Gastroesophageal sphincter (tissue), 4 donors: Measurements from ENCODE around the gene SNAP47. TPM values are rescaled to one million over a fixed set of nuclear protein-coding genes. Genes with fewer than 3 reads are reported as not detected.

ENCODE experiments used
- ATAC-seq: fragments of 150-250 bp; one replicate; pipeline ENCODE4 v1.9.1; 2016; ENCODE audit warnings: mild to moderate bottlenecking, moderate library complexity
- H3K27ac ChIP-seq, 4 donors: fragments of 200-600 bp; sonication (generic) in 3 of 4; 1 replicate in 3 of 4; 2 replicates in 1 of 4; pipeline ENCODE4 v1.5.1; 2016 to 2019
- H3K27me3 ChIP-seq: fragments of 200-600 bp; sonication (generic); one replicate; pipeline ENCODE4 v1.5.1; 2019
- H3K36me3 ChIP-seq, 2 donors: fragments of 200-600 bp; sonication (generic); one replicate each; pipeline ENCODE4 v1.5.1; 2019; ENCODE audit warnings: control low read depth in 1 of 2
- H3K4me1 ChIP-seq, 3 donors: fragments of 200-600 bp; sonication (generic); 1 replicate in 2 of 3; 2 replicates in 1 of 3; pipeline ENCODE4 v1.5.1; 2016 to 2019; ENCODE audit warnings: control low read depth in 2 of 3
- H3K4me3 ChIP-seq, 2 donors: fragments of 200-600 bp; sonication (generic); one replicate each; pipeline ENCODE4 v1.5.1; 2019; ENCODE audit warnings: mild to moderate bottlenecking in 1 of 2, moderate library complexity in 1 of 2
- H3K9me3 ChIP-seq, 3 donors: fragments of 200-600 bp; sonication (generic); one replicate each; pipeline ENCODE4 v1.5.1; 2017 to 2019; ENCODE audit warnings: control low read depth in 2 of 3
- EP300 ChIP-seq: sonication (generic); formaldehyde crosslinking; IDR thresholded peaks from one replicate; pipeline ENCODE4 v1.6.1; 2017; ENCODE audit warnings: antibody characterized with exemption, mild to moderate bottlenecking
- POLR2A ChIP-seq, 2 donors: fragments of 450-650 bp; IDR thresholded peaks; one replicate each; pipeline ENCODE4 v1.6.1; 2017; ENCODE audit warnings: antibody characterized with exemption in 2 of 2, mild to moderate bottlenecking in 2 of 2, moderate library complexity in 1 of 2
- POLR2AphosphoS5 ChIP-seq: sonication (generic); formaldehyde crosslinking; IDR thresholded peaks from one replicate; pipeline ENCODE4 v1.6.1; 2017; ENCODE audit warnings: antibody characterized with exemption
- WGBS, 2 donors: methylation state at CpG; one replicate each; pipeline ENCODE4 v1.1.5; 2018; ENCODE audit warnings: low coverage in 1 of 2; 5-methylcytosine and 5-hydroxymethylcytosine counted together
- total RNA-seq, 4 donors: library from RNA; depleted of rRNA; stranded (reverse); fragments of >200 nt; gene quantifications; one replicate each; pipeline ENCODE4 v1.1.0, GENCODE V29; 2016
- TF ChIP-seq, protein P1 (sequence below), 4 experiments: fragments of 200-600 bp in 2 of 4; fragments of 450-650 bp in 2 of 4; sonication (generic) in 1 of 4; IDR thresholded peaks; one replicate each; pipeline ENCODE4 v1.5.1; 2017 to 2019; ENCODE audit warnings: antibody characterized with exemption in 4 of 4, mild to moderate bottlenecking in 2 of 4, moderate library complexity in 2 of 4

The SNAP47 gene
- total RNA-seq, 4 donors from 2014 or later = 27.1 to 47.0 (median 35.6) TPM

- Histone ChIP-seq H3K27me3 (peaks cover 4% of the 10 kb centered on the region), H3K36me3 (no peaks in the 10 kb centered on the region), H3K9me3 (no peaks in the 10 kb centered on the region), H3K4me1 (peaks cover 0 to 21% (median 9%) of the 10 kb centered on the region in 3 donors), H3K4me3 (no peak overlapping the region), H3K27ac (no peak overlapping the region)
- WGBS, 2 donors = 80 to 93% methylated on average over 4 to 11 of the region's 16 CpGs
- ATAC-seq = no peak
- TF ChIP-seq EP300 (no peak), POLR2AphosphoS5 (no peak), POLR2A (IDR thresholded peaks at IDR 0.05) (no peak)
- TF ChIP-seq, protein P1, sequence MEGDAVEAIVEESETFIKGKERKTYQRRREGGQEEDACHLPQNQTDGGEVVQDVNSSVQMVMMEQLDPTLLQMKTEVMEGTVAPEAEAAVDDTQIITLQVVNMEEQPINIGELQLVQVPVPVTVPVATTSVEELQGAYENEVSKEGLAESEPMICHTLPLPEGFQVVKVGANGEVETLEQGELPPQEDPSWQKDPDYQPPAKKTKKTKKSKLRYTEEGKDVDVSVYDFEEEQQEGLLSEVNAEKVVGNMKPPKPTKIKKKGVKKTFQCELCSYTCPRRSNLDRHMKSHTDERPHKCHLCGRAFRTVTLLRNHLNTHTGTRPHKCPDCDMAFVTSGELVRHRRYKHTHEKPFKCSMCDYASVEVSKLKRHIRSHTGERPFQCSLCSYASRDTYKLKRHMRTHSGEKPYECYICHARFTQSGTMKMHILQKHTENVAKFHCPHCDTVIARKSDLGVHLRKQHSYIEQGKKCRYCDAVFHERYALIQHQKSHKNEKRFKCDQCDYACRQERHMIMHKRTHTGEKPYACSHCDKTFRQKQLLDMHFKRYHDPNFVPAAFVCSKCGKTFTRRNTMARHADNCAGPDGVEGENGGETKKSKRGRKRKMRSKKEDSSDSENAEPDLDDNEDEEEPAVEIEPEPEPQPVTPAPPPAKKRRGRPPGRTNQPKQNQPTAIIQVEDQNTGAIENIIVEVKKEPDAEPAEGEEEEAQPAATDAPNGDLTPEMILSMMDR (IDR thresholded peaks at IDR 0.05) = no peak
Observed at GRCh38 chr1:227798078-227798802, 63.0 kb downstream of the SNAP47 start.

GRCh38 chr1:227799756-227800155 is 64.5 kb downstream of the SNAP47 start:
- Histone ChIP-seq H3K9me3 (peaks cover 0 to 6% (median 0%) of the 10 kb centered on the region in 3 donors), H3K4me1 (peaks cover 0 to 6% (median 3%) of the 10 kb centered on the region in 3 donors), H3K27ac (no peak overlapping the region), H3K36me3 (no peaks in the 10 kb centered on the region), H3K27me3 (peaks cover 3% of the 10 kb centered on the region), H3K4me3 (no peak overlapping the region)
- no peak for TF ChIP-seq EP300
- no peak for TF ChIP-seq POLR2AphosphoS5
- TF ChIP-seq, protein P1 (IDR thresholded peaks at IDR 0.05) = no peak
- TF ChIP-seq POLR2A (IDR thresholded peaks at IDR 0.05) = no peak
- ATAC-seq = no peak
- WGBS, 2 donors = 79 to 92% methylated on average over 1 of the region's 1 CpG

DNA sequence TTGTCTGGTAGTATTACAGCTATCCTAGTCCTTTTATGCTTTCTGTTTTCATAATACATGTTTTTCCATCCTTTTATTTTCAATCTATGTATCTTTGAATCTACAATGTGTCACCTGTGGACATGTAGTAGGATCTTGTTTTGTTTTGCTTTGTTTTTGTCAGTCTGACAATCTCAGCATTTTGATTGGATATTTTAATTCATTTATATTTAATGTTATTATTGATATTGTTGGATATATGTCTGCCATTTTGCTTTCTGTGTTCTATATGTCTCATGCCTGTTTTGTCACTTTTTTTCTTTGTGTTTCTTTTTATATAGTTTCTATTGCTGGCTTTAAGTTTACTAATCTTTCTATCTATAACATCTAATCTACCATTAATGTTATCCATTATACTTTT is 68.7 kb downstream of the SNAP47 start:
- Histone ChIP-seq H3K36me3 (no peaks in the 10 kb centered on the region), H3K4me3 (no peak overlapping the region), H3K4me1 (no peaks in the 10 kb centered on the region), H3K27me3 (no peaks in the 10 kb centered on the region), H3K27ac (no peak overlapping the region), H3K9me3 (peaks cover 0 to 6% (median 0%) of the 10 kb centered on the region in 3 donors)
- TF ChIP-seq EP300 (no peak), POLR2AphosphoS5 (no peak), POLR2A (IDR thresholded peaks at IDR 0.05) (no peak)
- TF ChIP-seq, protein P1 (IDR thresholded peaks at IDR 0.05) = no peak
- ATAC-seq = no peak

DNA sequence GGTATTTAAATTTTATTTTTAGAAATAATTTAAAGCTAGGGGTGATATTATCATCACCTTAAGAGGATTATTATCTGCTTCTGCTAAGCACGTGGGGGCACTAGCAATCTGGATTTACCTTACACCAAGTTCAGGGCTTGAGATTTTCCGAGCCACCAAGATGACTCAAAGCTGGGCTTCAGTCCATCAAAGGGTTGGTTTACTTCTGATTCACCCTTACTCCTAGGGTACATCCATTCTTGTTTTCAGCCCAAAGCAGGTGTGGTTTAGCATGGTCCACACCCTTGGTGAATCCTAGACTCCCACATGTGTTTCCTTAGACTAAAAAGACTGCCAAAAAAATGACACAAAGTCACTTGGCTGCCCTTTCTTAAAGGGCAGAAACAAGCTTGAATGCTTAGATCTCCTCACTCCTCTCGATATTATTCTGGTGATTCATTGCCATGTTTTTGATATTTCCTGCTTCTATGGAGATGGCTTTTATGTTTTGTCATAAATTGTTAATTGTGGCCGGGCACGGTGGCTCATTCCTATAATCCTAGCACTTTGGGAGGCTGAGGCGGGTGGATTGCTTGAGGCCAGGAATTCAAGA is 70.5 kb downstream of the SNAP47 start:
- no peak overlapping the region for H3K27ac ChIP-seq
- no peaks in the 10 kb centered on the region for H3K27me3 ChIP-seq
- H3K4me1 ChIP-seq = no peaks in the 10 kb centered on the region
- H3K9me3 ChIP-seq = peaks cover 0 to 6% (median 0%) of the 10 kb centered on the region in 3 donors
- H3K4me3 ChIP-seq = no peak overlapping the region
- TF ChIP-seq POLR2A (IDR thresholded peaks at IDR 0.05) = no peak
- TF ChIP-seq POLR2AphosphoS5 = no peak
- TF ChIP-seq, protein P1 (IDR thresholded peaks at IDR 0.05) = no peak
- TF ChIP-seq EP300 = no peak
- no peak for ATAC-seq
- no peaks in the 10 kb centered on the region for H3K36me3 ChIP-seq
- 23 to 32% methylated on average over 3 to 4 of the region's 6 CpGs for WGBS, 2 donors

- 44 to 88% methylated on average over 1 of the region's 1 CpG for WGBS, 2 donors
- TF ChIP-seq EP300 (no peak), POLR2A (IDR thresholded peaks at IDR 0.05) (no peak), POLR2AphosphoS5 (no peak)
- TF ChIP-seq, protein P1 (IDR thresholded peaks at IDR 0.05) = no peak
- no peak for ATAC-seq
- Histone ChIP-seq H3K36me3 (no peaks in the 10 kb centered on the region), H3K27me3 (no peaks in the 10 kb centered on the region), H3K4me3 (no peak overlapping the region), H3K27ac (no peak overlapping the region), H3K4me1 (no peaks in the 10 kb centered on the region), H3K9me3 (peaks cover 0 to 8% (median 0%) of the 10 kb centered on the region in 3 donors)
Observed at GRCh38 chr1:227808566-227808965, 73.3 kb downstream of the SNAP47 start.
